HEK293 (cell line): ENCODE measurements around the gene FLCN.

Source experiments
- PBX3 ChIP-seq: sonication (generic); formaldehyde crosslinking; IDR thresholded peaks from 2 replicates; pipeline ENCODE4 v1.8.1; 2022; ENCODE audit warnings: mild to moderate bottlenecking, moderate library complexity, missing genetic modification reagents
- REST ChIP-seq: fragments of 450-650 bp; formaldehyde crosslinking; IDR thresholded peaks from 2 replicates; pipeline ENCODE4 v1.5.1; 2016; ENCODE audit warnings: missing biosample characterization, missing genetic modification characterization
- ZBTB20 ChIP-seq: fragments of 450-650 bp; formaldehyde crosslinking; IDR thresholded peaks from 2 replicates; pipeline ENCODE4 v1.5.1; 2016; ENCODE audit warnings: missing biosample characterization, missing genetic modification characterization
- ZNF114 ChIP-seq: fragments of 450-650 bp; formaldehyde crosslinking; IDR thresholded peaks from 2 replicates; pipeline ENCODE4 v1.5.0; 2017; ENCODE audit warnings: missing biosample characterization, missing genetic modification characterization
- ZNF138 ChIP-seq: fragments of 450-650 bp; formaldehyde crosslinking; IDR thresholded peaks from 2 replicates; pipeline ENCODE4 v1.5.1; 2016; ENCODE audit warnings: missing biosample characterization, missing genetic modification characterization, borderline replicate concordance
- ZNF639 ChIP-seq: fragments of 450-650 bp; formaldehyde crosslinking; IDR thresholded peaks from 2 replicates; pipeline ENCODE4 v1.5.1; 2016; ENCODE audit warnings: missing biosample characterization, missing genetic modification characterization

- no peak for TF ChIP-seq ZNF138 (tag by site-specific recombination)
- no peak for TF ChIP-seq ZNF114 (tag by site-specific recombination)
- no peak for TF ChIP-seq ZNF639 (tag by site-specific recombination)
- no peak for TF ChIP-seq PBX3 (CRISPR knock-in tag)
- TF ChIP-seq REST (tag by site-specific recombination) = no peak
- no peak for TF ChIP-seq ZBTB20 (tag by site-specific recombination)
Observed at GRCh38 chr17:17228521-17229279, 8.3 kb downstream of the FLCN start.
